ENCODE data around the gene EIF4EBP2. TPM values are rescaled to one million over a fixed set of nuclear protein-coding genes. Genes with fewer than 3 reads are reported as not detected.

Gene EIF4EBP2
- total RNA-seq, 4 donors from 2014 or later: 68.4 to 87.9 (median 77.2) TPM

GRCh38 chr10:70376436-70377378, 27.2 kb upstream of the EIF4EBP2 start:
- Histone ChIP-seq H3K9me3 (peaks cover 0 to 8% (median 0%) of the 10 kb centered on the region in 4 donors), H3K4me1 (peaks cover 0 to 10% (median 3%) of the 10 kb centered on the region in 4 donors), H3K27ac (no peak overlapping the region), H3K4me3 (no peak overlapping the region), H3K36me3 (peaks cover 0 to 20% (median 0%) of the 10 kb centered on the region in 3 donors), H3K27me3 (no peaks in the 10 kb centered on the region)
- DNase-seq (ENCODE audit: low spot score in 2 of 2): no peak
- WGBS, 2 donors: 88 to 89% methylated on average over 11 to 13 of the region's 14 CpGs
- TF ChIP-seq EP300 (IDR thresholded peaks at IDR 0.05) (no peak), POLR2A (IDR thresholded peaks at IDR 0.05) (no peak), CTCF (IDR thresholded peaks at IDR 0.05) (no peak)

GRCh38 chr10:70378122-70378521, 25.8 kb upstream of the EIF4EBP2 start:
- H3K27me3 ChIP-seq: no peaks in the 10 kb centered on the region
- H3K9me3 ChIP-seq: peaks cover 0 to 8% (median 0%) of the 10 kb centered on the region in 4 donors
- H3K27ac ChIP-seq: no peak overlapping the region
- 80 to 81% methylated on average over 6 of the region's 6 CpGs for WGBS, 2 donors
- TF ChIP-seq POLR2A (IDR thresholded peaks at IDR 0.05) (no peak), EP300 (IDR thresholded peaks at IDR 0.05) (no peak), CTCF (IDR thresholded peaks at IDR 0.05) (no peak)
- DNase-seq (ENCODE audit: low spot score in 2 of 2): no peak
- H3K4me1 ChIP-seq: peaks cover 0 to 16% (median 4%) of the 10 kb centered on the region in 4 donors
- H3K4me3 ChIP-seq: no peak overlapping the region
- H3K36me3 ChIP-seq: peaks cover 0 to 14% (median 0%) of the 10 kb centered on the region in 3 donors

GRCh38 chr10:70379581-70380176, 24.3 kb upstream of the EIF4EBP2 start:
- H3K27me3 ChIP-seq: no peaks in the 10 kb centered on the region
- no peak overlapping the region for H3K4me3 ChIP-seq
- H3K4me1 ChIP-seq: peaks cover 0 to 18% (median 4%) of the 10 kb centered on the region in 4 donors
- H3K9me3 ChIP-seq: peaks cover 0 to 8% (median 0%) of the 10 kb centered on the region in 4 donors
- H3K27ac ChIP-seq: no peak overlapping the region
- H3K36me3 ChIP-seq: peaks cover 0 to 4% (median 0%) of the 10 kb centered on the region in 3 donors
- DNase-seq (ENCODE audit: low spot score in 2 of 2): no peak
- WGBS, 2 donors: 86 to 89% methylated on average over 14 of the region's 14 CpGs
- no peak for TF ChIP-seq EP300 (IDR thresholded peaks at IDR 0.05)
- TF ChIP-seq CTCF (IDR thresholded peaks at IDR 0.05): peak in 1 of 5 experiments; percentile 26

- H3K27ac ChIP-seq: no peak overlapping the region
- DNase-seq (ENCODE audit: low spot score in 2 of 2): no peak
- WGBS, 2 donors: 95 to 96% methylated on average over 7 of the region's 7 CpGs
Measured at GRCh38 chr10:70380350-70381135, 23.4 kb upstream of the EIF4EBP2 start.

More at GRCh38 chr10:70380350-70381135, 23.4 kb upstream of the EIF4EBP2 start:
- peaks cover 0 to 8% (median 0%) of the 10 kb centered on the region in 4 donors for H3K9me3 ChIP-seq
- TF ChIP-seq POLR2A (IDR thresholded peaks at IDR 0.05): no peak
- no peak for TF ChIP-seq EP300 (IDR thresholded peaks at IDR 0.05)
- TF ChIP-seq CTCF (IDR thresholded peaks at IDR 0.05): no peak
- no peak overlapping the region for H3K4me3 ChIP-seq
- peaks cover 0 to 18% (median 4%) of the 10 kb centered on the region in 4 donors for H3K4me1 ChIP-seq
- peaks cover 0 to 4% (median 0%) of the 10 kb centered on the region in 3 donors for H3K36me3 ChIP-seq
- no peaks in the 10 kb centered on the region for H3K27me3 ChIP-seq

All from tibial nerve (tissue), 4 donors.